Non-pigmented ciliary epithelial cell (primary cell): Measurements from ENCODE around the gene USP24.
A peak's percentile ranks its signal among the peaks of the same experiment; 100 is the strongest.

Source experiments
- DNase-seq: peaks from one replicate; pipeline ENCODE4 v3.0.0-alpha.2; 2010; ENCODE audit warnings: low read depth

USP24 gene

GRCh38 chr1:55067914-55068313 is 147.2 kb downstream of the USP24 start:
- no peak for DNase-seq

DNA sequence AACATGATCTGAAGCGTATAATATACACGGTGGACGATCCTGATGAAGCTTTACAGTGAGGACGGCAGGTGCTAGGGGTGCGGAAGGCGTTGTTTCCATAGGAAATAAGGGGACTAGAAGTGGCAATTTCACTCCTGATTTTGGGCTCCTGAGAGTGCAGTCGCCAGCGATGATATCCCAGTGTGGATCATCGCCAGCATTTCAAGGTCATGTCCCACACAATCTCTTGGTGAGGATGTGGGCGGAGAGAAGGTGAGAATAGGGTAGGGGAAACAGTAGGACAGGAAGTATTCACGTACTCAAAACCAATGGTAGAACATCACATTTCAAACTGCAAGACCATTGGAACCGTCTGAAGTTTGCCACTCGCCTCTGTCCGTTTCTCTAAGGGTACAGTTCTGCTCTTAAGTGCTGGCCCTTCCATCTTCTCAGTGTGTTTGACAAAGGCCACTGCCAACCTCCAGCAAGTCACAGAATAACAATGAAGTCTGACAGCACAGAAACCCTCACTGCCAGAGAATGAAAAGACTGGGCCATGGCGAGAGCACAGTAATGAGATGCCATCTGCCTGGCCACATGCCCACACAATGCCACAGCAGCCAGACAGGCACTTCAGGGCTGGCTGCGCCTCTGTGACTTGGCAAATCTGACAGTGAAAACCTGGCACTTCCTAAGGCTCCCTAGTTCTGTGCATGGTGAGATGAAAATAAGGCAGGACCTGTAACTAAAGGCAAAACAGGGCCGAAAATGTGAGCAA is 148.0 kb downstream of the USP24 start:
- DNase-seq, result no peak

DNA sequence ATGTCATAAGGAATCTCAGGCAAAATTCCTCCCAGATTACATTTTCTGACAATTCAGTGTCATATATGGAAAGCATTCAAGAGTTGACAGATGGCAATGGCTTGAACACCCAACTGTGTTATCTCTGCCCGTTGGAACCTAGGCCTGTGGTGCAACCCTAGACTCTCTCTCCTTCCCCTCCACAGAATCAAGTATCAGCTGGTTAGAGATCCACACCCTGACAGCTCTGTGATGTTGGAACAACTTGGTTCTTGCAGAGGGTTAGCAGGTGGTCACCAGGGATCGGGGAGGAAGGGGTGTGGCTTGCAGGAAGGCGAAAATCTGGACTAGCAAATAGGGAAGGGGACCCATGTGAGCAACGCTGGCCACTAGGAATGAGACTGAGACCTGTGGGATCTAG is 149.5 kb downstream of the USP24 start:
- no peak for DNase-seq

- DNase-seq, result peak; percentile 11
These were observed 150.3 kb downstream of the USP24 start for GRCh38 chr1:55064861-55065263.

DNA sequence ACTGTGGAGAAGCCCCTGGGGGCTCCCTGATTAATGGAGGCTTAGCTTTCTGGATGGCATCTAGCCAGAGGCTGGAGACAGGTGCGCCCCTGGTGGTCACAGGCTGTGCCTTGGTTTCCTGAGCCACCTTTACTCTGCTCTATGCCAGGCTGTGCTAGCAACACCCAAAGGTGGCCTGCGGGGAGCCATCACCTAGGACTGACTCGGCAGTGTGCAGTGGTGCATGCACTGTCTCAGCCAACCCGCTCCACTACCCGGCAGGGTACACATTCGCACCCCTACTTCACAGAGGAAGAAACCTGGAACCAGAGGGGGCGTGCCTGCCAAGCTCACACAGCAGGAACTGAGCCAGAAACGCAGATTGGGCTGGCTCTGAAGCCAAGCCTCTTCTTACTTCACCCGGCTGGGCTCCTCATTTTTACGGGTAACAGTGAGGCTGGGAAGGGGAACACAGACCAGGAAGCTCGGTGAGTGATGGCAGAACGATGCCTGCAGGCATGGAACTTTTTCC is 151.0 kb downstream of the USP24 start:
- DNase-seq, result no peak

DNA sequence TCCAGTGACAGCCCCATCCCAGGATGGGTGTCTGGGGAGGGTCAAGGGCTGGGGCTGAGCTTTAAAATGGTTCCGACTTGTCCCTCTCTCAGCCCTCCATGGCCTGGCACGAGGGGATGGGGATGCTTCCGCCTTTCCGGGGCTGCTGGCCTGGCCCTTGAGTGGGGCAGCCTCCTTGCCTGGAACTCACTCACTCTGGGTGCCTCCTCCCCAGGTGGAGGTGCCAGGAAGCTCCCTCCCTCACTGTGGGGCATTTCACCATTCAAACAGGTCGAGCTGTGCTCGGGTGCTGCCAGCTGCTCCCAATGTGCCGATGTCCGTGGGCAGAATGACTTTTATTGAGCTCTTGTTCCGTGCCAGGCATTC is 151.6 kb downstream of the USP24 start:
- DNase-seq, result no peak

GRCh38 chr1:55062801-55063576 is 152.2 kb downstream of the USP24 start:
- no peak for DNase-seq

- DNase-seq, result no peak
These were observed 153.3 kb downstream of the USP24 start for GRCh38 chr1:55061706-55062321.

DNA sequence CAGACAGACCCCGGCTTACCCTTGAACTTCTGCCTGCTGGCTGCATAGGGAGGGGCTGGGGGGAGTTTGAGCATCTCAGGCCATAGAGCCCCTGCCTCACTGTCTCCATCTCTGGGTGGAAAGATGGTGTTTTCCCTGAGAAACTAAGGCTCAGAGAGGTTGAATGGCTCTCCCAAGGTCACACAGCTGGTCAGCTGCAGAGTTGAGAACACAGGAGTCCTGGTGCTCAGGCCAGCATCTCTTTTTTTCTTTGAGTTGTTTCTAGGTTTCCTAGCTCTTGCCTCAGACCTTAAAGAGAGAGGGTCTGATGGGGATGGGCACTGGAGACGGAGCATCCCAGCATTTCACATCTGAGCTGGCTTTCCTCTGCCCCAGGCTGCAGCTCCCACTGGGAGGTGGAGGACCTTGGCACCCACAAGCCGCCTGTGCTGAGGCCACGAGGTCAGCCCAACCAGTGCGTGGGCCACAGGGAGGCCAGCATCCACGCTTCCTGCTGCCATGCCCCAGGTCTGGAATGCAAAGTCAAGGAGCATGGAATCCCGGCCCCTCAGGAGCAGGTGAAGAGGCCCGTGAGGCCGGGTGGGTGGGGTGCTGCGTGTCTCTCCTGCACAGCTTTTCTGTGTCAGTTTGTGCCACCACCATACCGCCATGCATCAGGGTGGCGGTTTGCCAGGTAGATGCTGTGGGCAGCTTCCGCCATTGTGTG is 154.0 kb downstream of the USP24 start:
- DNase-seq, result no peak

- DNase-seq, result no peak
These were observed 154.8 kb downstream of the USP24 start for GRCh38 chr1:55060133-55060999.

- DNase-seq, result no peak
These were observed 155.6 kb downstream of the USP24 start for GRCh38 chr1:55059302-55060132.

- DNase-seq, result no peak
These were observed 157.2 kb downstream of the USP24 start for GRCh38 chr1:55057956-55058298.

DNA sequence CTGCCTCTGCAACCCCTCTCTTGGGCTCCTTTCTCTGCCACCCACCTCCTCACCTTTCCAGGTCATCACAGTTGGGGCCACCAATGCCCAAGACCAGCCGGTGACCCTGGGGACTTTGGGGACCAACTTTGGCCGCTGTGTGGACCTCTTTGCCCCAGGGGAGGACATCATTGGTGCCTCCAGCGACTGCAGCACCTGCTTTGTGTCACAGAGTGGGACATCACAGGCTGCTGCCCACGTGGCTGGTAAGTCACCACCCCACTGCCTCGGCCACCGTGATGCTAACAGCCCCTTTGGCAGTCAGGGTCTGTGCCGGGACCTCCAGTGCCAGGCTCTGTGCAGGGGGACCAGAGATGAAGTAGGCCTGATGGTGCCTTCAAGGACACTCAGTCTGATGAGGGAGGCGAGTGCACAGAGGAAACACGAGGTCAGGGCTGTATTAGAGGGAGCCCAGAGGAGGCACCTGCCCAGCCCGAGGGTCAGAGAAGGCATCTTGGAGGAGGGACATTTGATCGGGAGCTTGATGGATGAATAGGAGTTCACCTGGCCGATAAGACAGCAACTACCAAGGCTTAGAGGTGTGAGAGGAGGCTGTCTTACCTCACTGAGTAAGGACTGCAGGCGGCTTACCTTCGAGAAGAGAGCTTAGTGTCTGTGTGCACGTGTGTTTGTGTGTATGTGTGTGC is 157.8 kb downstream of the USP24 start:
- DNase-seq, result no peak

- DNase-seq, result no peak
These were observed 158.6 kb downstream of the USP24 start for GRCh38 chr1:55056632-55056992.

DNA sequence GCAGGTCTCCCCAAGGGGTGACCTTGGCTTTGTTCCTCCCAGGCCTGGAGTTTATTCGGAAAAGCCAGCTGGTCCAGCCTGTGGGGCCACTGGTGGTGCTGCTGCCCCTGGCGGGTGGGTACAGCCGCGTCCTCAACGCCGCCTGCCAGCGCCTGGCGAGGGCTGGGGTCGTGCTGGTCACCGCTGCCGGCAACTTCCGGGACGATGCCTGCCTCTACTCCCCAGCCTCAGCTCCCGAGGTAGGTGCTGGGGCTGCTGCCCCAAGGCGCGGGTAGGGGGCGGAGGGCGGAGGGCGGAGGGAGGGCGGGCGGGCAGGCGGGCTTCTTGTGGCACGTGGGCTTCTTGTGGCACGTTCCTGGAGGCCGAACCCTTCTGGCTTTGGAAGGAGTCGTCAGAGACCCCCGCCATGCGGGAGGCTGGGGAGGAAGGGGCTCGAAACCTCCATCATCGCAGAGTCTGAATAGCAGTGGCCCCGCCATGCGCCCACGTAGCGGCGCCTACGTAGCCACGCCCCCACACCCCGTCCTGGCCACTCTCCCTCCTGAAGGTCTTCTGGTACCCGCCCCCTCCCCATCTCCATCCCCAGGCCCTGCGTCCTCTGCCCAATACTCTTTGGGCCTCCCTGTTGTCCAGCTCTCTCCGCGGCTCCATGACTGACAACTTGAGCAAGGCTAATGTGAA is 159.1 kb downstream of the USP24 start:
- DNase-seq, result no peak

DNA sequence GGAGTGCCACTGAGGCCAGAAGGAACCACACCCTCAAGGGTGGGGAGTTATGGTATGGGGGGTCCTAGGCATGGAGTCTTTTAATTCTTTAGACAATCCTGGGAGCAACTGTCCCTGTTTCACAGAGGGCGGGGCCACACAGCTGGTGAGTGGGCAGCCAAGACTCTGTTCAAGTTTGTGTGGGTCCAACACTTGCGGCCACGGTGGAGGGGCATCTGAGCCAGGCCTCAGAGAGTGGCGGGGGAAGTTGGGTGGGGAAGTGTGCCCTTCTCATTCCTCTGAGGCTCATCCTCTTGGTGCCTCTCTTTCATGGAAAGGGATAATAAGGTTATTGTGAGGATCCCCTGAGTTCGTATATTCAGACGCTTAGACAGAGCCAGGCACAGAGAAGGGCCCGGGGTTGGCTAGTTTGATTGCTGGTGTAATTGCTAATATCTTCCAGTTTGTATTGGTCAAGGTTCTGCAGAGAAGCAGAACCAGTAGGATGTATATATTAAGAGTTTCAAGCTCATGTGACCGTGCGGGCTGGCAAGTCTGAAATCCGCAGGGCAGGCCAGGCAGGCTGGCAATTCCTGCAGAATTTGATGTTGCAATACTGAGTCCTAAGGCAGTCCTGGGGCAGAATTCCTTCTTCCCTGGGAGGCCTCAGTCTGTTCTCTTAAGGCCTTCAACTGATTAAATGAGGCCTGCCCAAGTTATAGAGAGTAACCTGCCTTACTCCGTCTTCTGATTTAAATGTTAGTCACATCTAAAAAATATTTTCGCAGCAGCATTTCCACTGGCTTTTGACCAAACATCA is 159.9 kb downstream of the USP24 start:
- DNase-seq, result no peak

DNA sequence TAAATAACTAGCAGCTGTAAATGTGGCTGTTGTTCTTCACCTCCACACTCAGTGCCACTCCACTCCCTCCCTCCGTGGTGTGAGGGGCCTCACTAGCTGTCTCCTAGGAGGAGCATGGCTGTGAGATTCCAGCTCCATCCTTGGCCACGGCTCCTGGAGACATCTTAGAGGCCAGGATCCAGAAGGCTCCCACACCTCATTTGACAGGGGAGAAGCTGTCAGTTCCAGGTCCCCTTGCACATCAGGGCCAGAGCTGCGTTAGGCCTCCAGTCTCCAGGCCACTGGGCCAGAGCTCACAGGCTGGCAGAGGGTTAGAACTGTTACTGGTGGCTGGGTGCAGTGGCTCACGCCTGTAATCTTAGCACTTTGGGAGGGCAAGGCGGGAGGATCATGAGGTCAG is 160.8 kb downstream of the USP24 start:
- no peak for DNase-seq

- DNase-seq, result no peak
These were observed 161.8 kb downstream of the USP24 start for GRCh38 chr1:55053265-55053954.
